Ishikawa (cell line): Measurements from ENCODE around the gene RAD9A.

Experiments
- CEBPB ChIP-seq: IDR thresholded peaks from 2 replicates; pipeline ENCODE4 v1.6.1; 2012
- CREB1 ChIP-seq: IDR thresholded peaks from 2 replicates; pipeline ENCODE4 v1.6.1; 2012; ENCODE audit warnings: low read depth
- EGR1 ChIP-seq: IDR thresholded peaks from 2 replicates; pipeline ENCODE4 v1.6.1; 2012
- EP300 ChIP-seq: IDR thresholded peaks from 2 replicates; pipeline ENCODE4 v1.6.1; 2012; ENCODE audit warnings: borderline replicate concordance
- FOXM1 ChIP-seq: IDR thresholded peaks from 2 replicates; pipeline ENCODE4 v1.6.1; 2012; ENCODE audit warnings: low read depth, borderline replicate concordance
- MAX ChIP-seq: IDR thresholded peaks from 2 replicates; pipeline ENCODE4 v1.6.1; 2012
- NFIC ChIP-seq: IDR thresholded peaks from 2 replicates; pipeline ENCODE4 v1.6.1; 2012
- RAD21 ChIP-seq: IDR thresholded peaks from 2 replicates; pipeline ENCODE4 v1.6.1; 2012; ENCODE audit warnings: low read depth
- REST ChIP-seq: IDR thresholded peaks from 2 replicates; pipeline ENCODE4 v1.6.1; 2012; ENCODE audit warnings: low read depth, mild to moderate bottlenecking
- TAF1 ChIP-seq: IDR thresholded peaks from 2 replicates; pipeline ENCODE4 v1.6.1; 2012; ENCODE audit warnings: low read depth, mild to moderate bottlenecking
- TCF12 ChIP-seq: IDR thresholded peaks from 2 replicates; pipeline ENCODE4 v1.6.1; 2012; ENCODE audit warnings: low read depth
- TEAD4 ChIP-seq: IDR thresholded peaks from 2 replicates; pipeline ENCODE4 v1.6.1; 2012
- USF1 ChIP-seq: IDR thresholded peaks from 2 replicates; pipeline ENCODE4 v1.6.1; 2012
- YY1 ChIP-seq: IDR thresholded peaks from 2 replicates; pipeline ENCODE4 v1.6.1; 2012; ENCODE audit warnings: low read depth
- ZBTB7A ChIP-seq: IDR thresholded peaks from 2 replicates; pipeline ENCODE4 v1.6.1; 2012; ENCODE audit warnings: low read depth

The RAD9A gene

GRCh38 chr11:67397986-67398660 lies 6.3 kb downstream of the RAD9A start:
- no peak for TF ChIP-seq YY1
- no peak for TF ChIP-seq EP300
- no peak for TF ChIP-seq NFIC
- no peak for TF ChIP-seq RAD21
- TF ChIP-seq USF1 = no peak
- TF ChIP-seq TAF1 = no peak
- no peak for TF ChIP-seq MAX
- TF ChIP-seq REST = no peak
- no peak for TF ChIP-seq CREB1
- TF ChIP-seq EGR1 = no peak
- TF ChIP-seq CEBPB = no peak
- TF ChIP-seq FOXM1 = no peak

GRCh38 chr11:67398661-67399563 lies 7.1 kb downstream of the RAD9A start:
- TF ChIP-seq EP300 = no peak
- TF ChIP-seq ZBTB7A = no peak

- TF ChIP-seq YY1 = no peak
Observed at GRCh38 chr11:67400251-67400941, 8.6 kb downstream of the RAD9A start.

- TF ChIP-seq ZBTB7A (peak; percentile 79; the same call in 1 of the 2 replicates), NFIC (no peak)
Observed at GRCh38 chr11:67400942-67401494, 9.2 kb downstream of the RAD9A start.

GRCh38 chr11:67401495-67402191 lies 9.9 kb downstream of the RAD9A start, which contains the start of gene PPP1CA:
Gene PPP1CA, minus strand, starts transcription at chr11:67401858. Its CDS starts 76 bp downstream, at chr11:67401782.
- TF ChIP-seq YY1 (peak; percentile 80), FOXM1 (no peak), RAD21 (no peak; the same call in 1 of the 2 replicates), USF1 (no peak), TEAD4 (no peak), ZBTB7A (no peak), REST (no peak), MAX (peak; percentile 72; the same call in 1 of the 2 replicates), EGR1 (no peak), CREB1 (no peak), TAF1 (peak; percentile 11; the same call in 1 of the 2 replicates), EP300 (no peak), NFIC (peak; percentile 35; the same call in 1 of the 2 replicates), CEBPB (no peak), TCF12 (no peak)
